ENCODE measurements around the gene C9orf72. TPM values are rescaled to one million over a fixed set of nuclear protein-coding genes. Genes with fewer than 3 reads are reported as not detected.

The C9orf72 gene
- total and polyA plus RNA-seq, 2 of the 4 experiments (the other 2 are of a cell fraction): 2.0 to 3.4 TPM

- H3K9ac ChIP-seq (ENCODE audit: low read depth, low read length): no peak overlapping the region
- H4K8ac ChIP-seq (ENCODE audit: low read depth in 2 of 2, low read length in 2 of 2): no peak overlapping the region
- no peak overlapping the region for H2BK15ac ChIP-seq (ENCODE audit: low read depth, low read length)
- no peak overlapping the region for H3K14ac ChIP-seq (replicated peaks; ENCODE audit: low read depth, low read length)
- no peak overlapping the region for H3K23ac ChIP-seq (ENCODE audit: low read depth, low read length)
- H3K4ac ChIP-seq (ENCODE audit: low read depth, low read length): no peak overlapping the region
- no peaks in the 10 kb centered on the region for H3K36me3 ChIP-seq (ENCODE audit: control insufficient read depth, insufficient read depth, low read length)
- peak overlapping the region; percentile 24 for H2AFZ ChIP-seq (replicated peaks; ENCODE audit: low read length, poor library complexity)
- no TSS peak for BruUV-seq (replicated peaks)
- no peaks in the 10 kb centered on the region for H4K20me1 ChIP-seq (ENCODE audit: insufficient read depth, low read length)
- H3K4me1 ChIP-seq (ENCODE audit: control insufficient read depth, insufficient read depth, low read length): no peaks in the 10 kb centered on the region
- no peak overlapping the region for H3K18ac ChIP-seq (ENCODE audit: low read depth, low read length)
- no peak overlapping the region for H3K4me2 ChIP-seq (ENCODE audit: low read depth, low read length)
- H2AK5ac ChIP-seq (ENCODE audit: low read depth, low read length): no peak overlapping the region
- no peak overlapping the region for H2AK9ac ChIP-seq (replicated peaks; ENCODE audit: low read depth, low read length, poor library complexity)
- no peaks in the 10 kb centered on the region for H3K9me1 ChIP-seq (ENCODE audit: insufficient read depth, low read length)
- H2BK120ac ChIP-seq (ENCODE audit: low read depth, low read length): no peak overlapping the region
- DNase-seq (no peak), ATAC-seq (ENCODE audit: low read depth) (no peak)
- H3K79me1 ChIP-seq (ENCODE audit: low read depth in 1 of 2, low read length in 2 of 2): no peaks in the 10 kb centered on the region
- H2BK5ac ChIP-seq (ENCODE audit: low read depth, low read length, poor library complexity, severe bottlenecking): no peak overlapping the region
- WGBS, 2 experiments (ENCODE audit: extremely low coverage in 2 of 2, insufficient read length in 1 of 2): no CpG with 5 or more reads among the region's 2 CpGs
- no peak overlapping the region for H2BK20ac ChIP-seq (ENCODE audit: low read depth, low read length)
- no peak overlapping the region for H3K27ac ChIP-seq (ENCODE audit: insufficient read depth, low read length)
- in situ Hi-C loops (cut with MboI; ENCODE audit: low sequenced_read_pairs) (no loop called here), dilution Hi-C loops (cut with HindIII; ENCODE audit: low sequenced_read_pairs, unreplicated experiment) (no loop called here), intact Hi-C loops (cut with micrococcal nuclease) (no loop called here)
- no peak overlapping the region for H3K4me3 ChIP-seq (ENCODE audit: insufficient read depth, low read depth, low read length)
- ChIA-PET POLR2A (ENCODE audit: unreplicated experiment) (no interaction called here), CTCF (no interaction called here)
- no peaks in the 10 kb centered on the region for H3K9me3 ChIP-seq (ENCODE audit: control insufficient read depth, insufficient read depth, low read length)
- H3K27me3 ChIP-seq (ENCODE audit: control insufficient read depth, insufficient read depth, low read length): no peaks in the 10 kb centered on the region
- H4K5ac ChIP-seq (ENCODE audit: low read depth, low read length): no peak overlapping the region
- no peak overlapping the region for H4K91ac ChIP-seq (ENCODE audit: insufficient read depth, low read depth, low read length)
- TF ChIP-seq SMC3 (IDR thresholded peaks at IDR 0.05; ENCODE audit: low read depth, low read length) (no peak), POLR2A (IDR thresholded peaks at IDR 0.05; ENCODE audit: low read depth, low read length) (no peak), MAFK (IDR thresholded peaks at IDR 0.05; ENCODE audit: low read depth, low read length) (no peak), NFE2L2 (IDR thresholded peaks at IDR 0.05; ENCODE audit: low read depth, low read length) (no peak)
- no peak overlapping the region for H3K56ac ChIP-seq (ENCODE audit: extremely low read depth, insufficient read depth, low read length)
Measured at GRCh38 chr9:27589462-27589861, 16.2 kb upstream of the C9orf72 start.
